ENCODE measurements around the gene MEIS1. TPM values are rescaled to one million over a fixed set of nuclear protein-coding genes. Genes with fewer than 3 reads are reported as not detected.

Gene MEIS1
- total RNA-seq, 2 donors from 2014 or later, result 1.8 to 2.3 TPM

DNA sequence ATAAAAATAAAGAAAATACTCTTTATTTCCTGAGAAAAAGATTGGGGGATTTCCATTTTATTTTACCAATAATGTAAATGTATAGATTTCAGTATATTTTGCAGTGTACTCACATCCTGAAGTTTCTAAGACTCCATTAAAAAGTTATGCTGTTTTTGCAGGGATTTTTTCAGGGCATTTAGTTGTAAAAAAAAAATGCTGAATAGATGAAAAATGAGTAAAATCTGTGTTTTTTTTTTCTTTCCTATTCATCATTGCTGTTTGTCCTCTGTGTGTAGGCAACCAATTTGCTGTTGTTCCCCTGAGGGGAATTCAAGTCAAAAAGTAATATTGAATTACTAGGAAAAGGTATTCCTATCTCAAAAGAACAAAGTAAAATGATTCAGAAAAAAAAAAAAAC is 66.3 kb downstream of the MEIS1 start:
- DNase-seq, result no peak
- no peaks in the 10 kb centered on the region for H3K36me3 Mint-ChIP-seq (ENCODE audit: low read depth)
- H3K27me3 ChIP-seq (ENCODE audit: control insufficient read depth, insufficient read depth, low read length, poor library complexity, severe bottlenecking), result no peaks in the 10 kb centered on the region
- H3K4me1 Mint-ChIP-seq, result peaks cover 22% of the 10 kb centered on the region
- no peak overlapping the region for H3K27ac ChIP-seq (ENCODE audit: low read depth, low read length)
- H3K9me3 ChIP-seq (ENCODE audit: control insufficient read depth, low read length), result no peaks in the 10 kb centered on the region
- H3K9me3 Mint-ChIP-seq, result no peaks in the 10 kb centered on the region
- peaks cover 22% of the 10 kb centered on the region for H3K27me3 Mint-ChIP-seq (ENCODE audit: insufficient read depth)
- no peak overlapping the region for H3K9ac ChIP-seq (ENCODE audit: extremely low read depth, low read length, poor library complexity, severe bottlenecking)
- no peaks in the 10 kb centered on the region for H3K36me3 ChIP-seq (ENCODE audit: control insufficient read depth, insufficient read depth, low read length)
- no peak overlapping the region for H3K4me3 Mint-ChIP-seq
- no peak overlapping the region for H3K4me3 ChIP-seq (ENCODE audit: low read length)
- TF ChIP-seq, protein P1, sequence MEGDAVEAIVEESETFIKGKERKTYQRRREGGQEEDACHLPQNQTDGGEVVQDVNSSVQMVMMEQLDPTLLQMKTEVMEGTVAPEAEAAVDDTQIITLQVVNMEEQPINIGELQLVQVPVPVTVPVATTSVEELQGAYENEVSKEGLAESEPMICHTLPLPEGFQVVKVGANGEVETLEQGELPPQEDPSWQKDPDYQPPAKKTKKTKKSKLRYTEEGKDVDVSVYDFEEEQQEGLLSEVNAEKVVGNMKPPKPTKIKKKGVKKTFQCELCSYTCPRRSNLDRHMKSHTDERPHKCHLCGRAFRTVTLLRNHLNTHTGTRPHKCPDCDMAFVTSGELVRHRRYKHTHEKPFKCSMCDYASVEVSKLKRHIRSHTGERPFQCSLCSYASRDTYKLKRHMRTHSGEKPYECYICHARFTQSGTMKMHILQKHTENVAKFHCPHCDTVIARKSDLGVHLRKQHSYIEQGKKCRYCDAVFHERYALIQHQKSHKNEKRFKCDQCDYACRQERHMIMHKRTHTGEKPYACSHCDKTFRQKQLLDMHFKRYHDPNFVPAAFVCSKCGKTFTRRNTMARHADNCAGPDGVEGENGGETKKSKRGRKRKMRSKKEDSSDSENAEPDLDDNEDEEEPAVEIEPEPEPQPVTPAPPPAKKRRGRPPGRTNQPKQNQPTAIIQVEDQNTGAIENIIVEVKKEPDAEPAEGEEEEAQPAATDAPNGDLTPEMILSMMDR (conservative IDR thresholded peaks at IDR 0.05), result no peak
- H3K27ac Mint-ChIP-seq, result no peak overlapping the region
- peaks cover 4% of the 10 kb centered on the region for H3K4me1 ChIP-seq (ENCODE audit: control insufficient read depth, insufficient read depth, low read length)

DNA sequence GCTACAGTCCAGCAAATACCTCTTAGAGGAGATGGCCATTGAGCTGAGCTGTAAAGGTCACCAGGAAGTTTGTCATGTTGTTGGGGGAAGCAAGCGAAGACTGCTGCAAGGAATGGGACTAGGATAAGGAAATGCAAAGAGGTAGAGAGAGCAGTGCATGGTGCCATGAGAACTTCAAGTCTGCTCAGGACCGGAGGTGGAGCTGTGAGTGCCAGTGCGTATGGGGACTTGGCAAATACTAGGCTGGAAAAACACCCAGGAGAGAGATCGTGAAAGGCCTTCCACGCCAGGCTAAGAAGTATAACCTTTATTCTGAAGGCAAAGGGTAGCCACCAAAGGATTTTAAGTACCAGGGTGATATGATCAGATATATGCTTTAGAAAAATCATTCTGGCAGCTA is 71.3 kb downstream of the MEIS1 start:
- TF ChIP-seq, protein P1 (conservative IDR thresholded peaks at IDR 0.05), result no peak
- Histone ChIP-seq H3K9ac (ENCODE audit: extremely low read depth, low read length, poor library complexity, severe bottlenecking) (no peak overlapping the region), H3K36me3 (ENCODE audit: control insufficient read depth, insufficient read depth, low read length) (no peaks in the 10 kb centered on the region), H3K4me3 (ENCODE audit: low read length) (no peak overlapping the region), H3K4me1 (ENCODE audit: control insufficient read depth, insufficient read depth, low read length) (peaks cover 11% of the 10 kb centered on the region), H3K27me3 (ENCODE audit: control insufficient read depth, insufficient read depth, low read length, poor library complexity, severe bottlenecking) (no peaks in the 10 kb centered on the region), H3K27ac (ENCODE audit: low read depth, low read length) (peak overlapping the region; percentile 19), H3K9me3 (ENCODE audit: control insufficient read depth, low read length) (no peaks in the 10 kb centered on the region)
- Mint-ChIP-seq H3K27ac (no peak overlapping the region), H3K4me1 (peaks cover 32% of the 10 kb centered on the region), H3K4me3 (no peak overlapping the region), H3K27me3 (ENCODE audit: insufficient read depth) (peaks cover 10% of the 10 kb centered on the region), H3K9me3 (no peaks in the 10 kb centered on the region), H3K36me3 (ENCODE audit: low read depth) (no peaks in the 10 kb centered on the region)
- no peak for DNase-seq
- 95 to 97% methylated on average over 5 of the region's 5 CpGs for WGBS, 2 experiments (ENCODE audit: insufficient coverage in 1 of 2, insufficient read length in 1 of 2)

DNA sequence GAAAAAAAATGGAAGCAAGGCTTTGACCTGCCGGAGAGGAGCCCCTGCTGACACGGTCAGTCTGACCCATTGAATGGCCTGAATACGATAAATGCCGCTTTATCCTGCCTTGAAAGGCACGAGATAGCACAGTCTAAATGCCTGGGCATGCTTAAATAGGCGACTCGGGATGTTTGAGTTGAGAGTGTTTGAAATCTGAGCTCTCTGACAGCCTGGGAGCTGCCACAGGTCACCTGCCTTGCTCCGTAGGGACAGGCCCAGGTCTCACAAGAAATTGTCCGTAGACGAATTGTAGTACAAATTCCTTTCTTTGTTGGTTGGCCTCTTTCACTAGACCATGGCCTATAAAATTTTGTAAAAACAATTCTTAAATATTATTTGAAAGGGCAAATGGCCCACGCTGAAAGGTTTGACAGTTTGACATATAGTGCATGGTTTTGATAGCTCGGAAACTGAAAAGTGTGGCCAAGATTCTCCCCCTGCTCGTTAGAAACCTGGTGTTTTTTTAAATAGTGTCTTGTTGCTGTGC is 72.8 kb downstream of the MEIS1 start:
- Histone ChIP-seq H3K27me3 (ENCODE audit: control insufficient read depth, insufficient read depth, low read length, poor library complexity, severe bottlenecking) (no peaks in the 10 kb centered on the region), H3K4me3 (ENCODE audit: low read length) (no peak overlapping the region), H3K9ac (ENCODE audit: extremely low read depth, low read length, poor library complexity, severe bottlenecking) (no peak overlapping the region), H3K4me1 (ENCODE audit: control insufficient read depth, insufficient read depth, low read length) (peaks cover 11% of the 10 kb centered on the region), H3K27ac (ENCODE audit: low read depth, low read length) (peak overlapping the region; percentile 65), H3K9me3 (ENCODE audit: control insufficient read depth, low read length) (no peaks in the 10 kb centered on the region), H3K36me3 (ENCODE audit: control insufficient read depth, insufficient read depth, low read length) (no peaks in the 10 kb centered on the region)
- peak; percentile 81 for DNase-seq
- Mint-ChIP-seq H3K4me1 (peaks cover 32% of the 10 kb centered on the region), H3K27me3 (ENCODE audit: insufficient read depth) (peaks cover 10% of the 10 kb centered on the region), H3K36me3 (ENCODE audit: low read depth) (no peaks in the 10 kb centered on the region), H3K4me3 (peak overlapping the region; percentile 12), H3K9me3 (no peaks in the 10 kb centered on the region), H3K27ac (peak overlapping the region; percentile 19)
- 12% methylated on average over 8 to 13 of the region's 13 CpGs for WGBS, 2 experiments (ENCODE audit: insufficient coverage in 1 of 2, insufficient read length in 1 of 2)
- TF ChIP-seq, protein P1 (conservative IDR thresholded peaks at IDR 0.05), result no peak

Measured in endodermal cell (in vitro differentiated cells).